SKM-1 treated with dmso at 0.1 percent for 144 hours (cell line): ENCODE measurements around the gene CUL4A.
"Not testable (repeated sequence)": the region's sequence is repeated elsewhere in the genome, so short reads cannot be mapped to it uniquely, and the experiment has no call there.

Source experiments
- DNase-seq: peaks from one replicate; lab custom pipeline; 2025; ENCODE audit not compliant: unreplicated experiment; lab: John Stamatoyannopoulos, UW

CUL4A gene

GRCh38 chr13:113283904-113284303, 74.5 kb downstream of the CUL4A start:
- DNase-seq = no peak

- no peak for DNase-seq
Observed at GRCh38 chr13:113288880-113289279, 79.5 kb downstream of the CUL4A start.

DNA sequence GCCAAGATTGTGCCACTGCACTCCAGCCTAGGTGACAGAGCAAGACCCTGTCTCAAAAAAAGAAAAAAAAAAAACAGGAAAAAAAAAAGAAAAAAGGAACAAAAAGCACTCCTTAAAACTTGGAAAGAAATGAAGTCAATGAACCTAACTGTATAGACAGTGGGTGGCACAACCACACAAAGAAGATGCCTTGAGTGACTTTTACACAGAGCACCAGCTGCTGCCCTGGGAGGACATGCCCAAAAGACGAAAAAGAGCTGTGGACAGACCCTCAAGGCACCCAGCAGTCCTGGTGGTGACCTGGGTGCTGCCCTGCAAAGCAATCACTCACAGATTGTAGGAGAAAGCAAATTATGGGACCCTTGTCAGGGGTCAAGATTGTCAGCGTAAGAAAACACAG, 81.7 kb downstream of the CUL4A start:
- DNase-seq = no peak

- no peak for DNase-seq
Observed at GRCh38 chr13:113292021-113292862, 82.8 kb downstream of the CUL4A start.

- DNase-seq = no peak
Observed at GRCh38 chr13:113293686-113294085, 84.3 kb downstream of the CUL4A start.

- DNase-seq = no peak
Observed at GRCh38 chr13:113295776-113296175, 86.4 kb downstream of the CUL4A start.

- DNase-seq = peak; percentile 96
Observed at GRCh38 chr13:113296823-113297369, 87.5 kb downstream of the CUL4A start, which contains the start of gene LAMP1. LAMP1 (plus strand) TSS chr13:113297239; CDS start chr13:113297435, 196 bp downstream.

- DNase-seq = no peak
Observed at GRCh38 chr13:113297370-113298042, 88.1 kb downstream of the CUL4A start.

DNA sequence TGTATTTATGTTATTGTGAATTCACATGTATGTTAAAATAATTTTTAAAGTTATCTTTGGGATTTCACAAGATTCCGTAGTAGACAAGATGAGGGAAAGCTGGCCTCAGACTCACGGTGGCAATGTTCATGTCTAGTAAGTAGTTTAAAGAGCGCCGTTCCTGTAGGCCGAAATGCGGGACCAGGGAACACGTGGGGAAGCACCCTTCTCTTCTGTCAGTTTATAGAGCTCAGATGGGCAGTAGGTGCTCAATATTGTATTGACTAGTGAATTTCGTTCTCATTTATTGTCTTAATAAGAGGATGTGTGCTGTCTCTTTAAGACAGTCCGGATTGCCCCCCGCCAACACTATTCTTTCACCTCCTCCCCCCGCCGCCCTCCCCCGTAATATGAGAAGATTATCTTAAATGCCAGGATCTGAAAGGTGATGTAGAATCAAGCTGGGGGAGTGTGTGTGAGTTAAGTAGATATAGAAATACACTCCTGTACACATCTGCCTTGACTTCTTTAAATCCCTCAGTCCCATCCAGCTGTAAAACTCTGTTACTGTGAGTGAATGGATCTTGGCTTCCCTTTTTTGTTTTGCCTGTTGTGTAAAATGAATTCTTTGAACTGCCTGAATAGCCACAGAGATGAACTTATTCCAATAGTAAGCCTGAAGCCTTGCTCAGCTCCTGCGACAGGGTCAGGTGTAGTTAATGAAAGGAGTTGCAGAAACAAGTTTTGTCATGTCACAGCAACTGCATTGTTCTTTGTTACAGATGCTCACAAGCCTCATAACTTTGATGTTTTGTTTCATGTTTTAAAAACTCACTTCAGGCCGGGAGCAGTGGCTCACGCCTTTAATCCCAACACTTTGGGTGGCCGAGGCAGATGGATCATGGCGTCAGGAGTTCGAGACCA, 88.9 kb downstream of the CUL4A start:
- DNase-seq = peak; percentile 9

DNA sequence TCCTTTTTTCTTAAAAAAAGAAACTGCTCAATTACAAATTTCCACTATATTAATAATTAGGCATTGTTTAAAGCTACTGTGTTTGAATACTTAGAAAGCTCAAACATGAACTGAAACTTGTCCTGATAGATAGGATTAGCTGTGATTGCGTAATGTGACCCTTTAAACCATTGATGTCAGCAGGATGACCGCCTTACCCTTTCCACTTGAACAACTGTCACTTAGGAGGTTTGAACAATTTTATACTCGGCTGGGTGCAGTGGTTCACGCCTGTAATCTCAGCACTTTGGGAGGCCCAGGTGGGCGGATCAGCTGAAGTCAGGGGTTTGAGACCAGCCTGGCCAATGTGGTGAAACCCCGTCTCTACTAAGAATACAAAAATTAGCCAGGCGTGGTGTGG, 90.5 kb downstream of the CUL4A start:
- peak; percentile 13 for DNase-seq

DNA sequence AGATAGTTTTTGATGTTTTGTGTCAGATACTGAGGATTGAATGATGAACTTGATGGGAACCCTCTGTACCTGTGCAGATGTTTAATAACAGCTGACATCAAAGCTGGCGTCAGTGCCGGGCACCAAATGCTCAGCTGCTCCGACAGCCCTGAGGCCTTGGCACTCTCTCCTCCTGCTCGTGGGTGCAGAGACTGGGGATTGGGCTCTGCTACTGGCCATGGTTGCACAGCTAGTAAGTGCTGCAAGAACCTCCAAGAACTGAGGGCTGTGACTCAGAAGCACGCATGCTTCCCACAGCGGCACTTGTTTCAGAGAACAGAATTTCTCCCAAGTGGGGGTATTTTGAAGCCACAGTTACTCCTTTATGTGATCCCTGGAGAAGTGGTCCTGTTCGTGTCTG, 93.6 kb downstream of the CUL4A start:
- no peak for DNase-seq

- no peak for DNase-seq
Observed at GRCh38 chr13:113304121-113304520, 94.7 kb downstream of the CUL4A start.

GRCh38 chr13:113305208-113305607, 95.8 kb downstream of the CUL4A start:
- no peak for DNase-seq

DNA sequence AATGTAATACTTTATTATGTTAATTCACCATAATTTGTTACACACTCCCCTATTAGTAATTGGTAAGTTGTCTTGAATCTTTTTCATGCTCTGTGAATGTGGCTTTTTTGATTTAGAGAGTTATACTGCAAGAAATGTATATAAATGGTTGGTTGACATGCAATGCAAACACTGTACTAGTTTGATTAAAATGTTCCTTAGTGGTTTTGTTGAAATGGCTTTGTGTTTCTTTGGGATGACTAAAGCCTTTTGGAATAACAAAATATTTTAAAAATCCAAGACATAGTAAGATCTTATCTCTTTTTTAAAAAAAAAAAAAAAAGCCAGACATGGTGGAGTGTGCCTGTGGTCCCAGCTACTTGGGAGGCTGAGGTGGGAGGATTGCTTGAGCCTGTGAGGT, 98.1 kb downstream of the CUL4A start:
- DNase-seq = no peak

DNA sequence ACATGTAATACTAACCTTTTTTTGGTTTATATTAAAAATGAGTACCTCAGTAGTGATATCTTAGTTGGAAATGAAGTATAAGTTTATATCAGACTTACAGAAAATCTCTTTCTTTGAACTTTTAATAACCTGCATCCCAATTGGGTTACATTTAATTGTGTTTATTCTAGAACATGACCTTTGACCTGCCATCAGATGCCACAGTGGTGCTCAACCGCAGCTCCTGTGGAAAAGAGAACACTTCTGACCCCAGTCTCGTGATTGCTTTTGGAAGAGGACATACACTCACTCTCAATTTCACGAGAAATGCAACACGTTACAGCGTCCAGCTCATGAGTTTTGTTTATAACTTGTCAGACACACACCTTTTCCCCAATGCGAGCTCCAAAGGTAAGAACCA, 100.1 kb downstream of the CUL4A start:
- no peak for DNase-seq

- DNase-seq = not testable (repeated sequence)
Observed at GRCh38 chr13:113314112-113314511, 104.7 kb downstream of the CUL4A start.

DNA sequence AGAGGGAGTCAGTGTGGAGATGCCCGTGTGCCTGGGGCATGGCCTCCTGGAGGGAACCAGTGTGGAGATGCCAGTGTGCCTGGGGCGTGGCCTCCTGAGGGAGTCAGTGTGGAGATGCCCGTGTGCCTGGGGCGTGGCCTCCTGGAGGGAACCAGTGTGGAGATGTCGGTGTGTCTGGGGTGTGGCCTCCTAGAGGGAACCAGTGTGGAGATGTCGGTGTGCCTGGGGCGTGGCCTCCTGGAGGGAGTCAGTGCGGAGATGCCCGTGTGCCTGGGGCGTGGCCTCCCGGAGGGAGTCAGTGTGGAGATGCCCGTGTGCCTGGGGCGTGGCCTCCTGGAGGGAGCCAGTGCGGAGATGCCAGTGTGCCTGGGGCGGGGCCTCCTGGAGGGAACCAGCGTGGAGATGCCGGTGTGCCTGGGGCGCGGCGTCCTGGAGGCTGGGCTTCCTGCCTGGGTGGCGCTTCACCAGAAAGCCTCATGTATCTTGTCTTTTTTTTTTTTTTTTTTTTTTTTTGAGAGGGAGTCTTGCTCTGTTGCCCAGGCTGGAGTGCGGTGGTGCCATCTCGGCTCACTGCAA, 105.6 kb downstream of the CUL4A start:
- DNase-seq = not testable (repeated sequence)

DNA sequence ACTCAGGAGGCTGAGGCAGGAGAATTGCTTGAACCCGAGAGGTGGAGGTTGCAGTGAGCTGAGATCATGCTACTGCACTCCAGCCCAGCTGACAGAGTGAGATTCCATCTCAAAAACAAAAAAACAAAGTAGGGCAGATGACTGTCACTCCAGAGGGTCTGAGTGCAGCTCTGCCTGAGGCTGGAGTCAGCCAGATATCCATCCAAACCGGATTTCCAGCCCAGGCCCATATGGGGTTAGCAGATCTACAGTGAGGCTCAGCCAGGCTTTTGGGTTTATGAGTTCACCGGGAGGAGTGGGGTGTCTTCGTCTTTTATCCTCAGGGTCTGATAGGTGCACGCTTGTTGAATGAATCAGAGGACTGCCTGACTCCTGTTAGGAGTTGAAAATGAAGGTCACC, 106.6 kb downstream of the CUL4A start:
- no peak for DNase-seq
